Stimulated activated naive CD4-positive, alpha-beta T cell (primary cell): ENCODE data around the gene TYSND1.
A peak's percentile ranks its signal among the peaks of the same experiment; 100 is the strongest.
"Not testable (repeated sequence)": the region's sequence is repeated elsewhere in the genome, so short reads cannot be mapped to it uniquely, and the experiment has no call there.

Experiments
- DNase-seq, 6 experiments: peaks; one replicate each; lab custom pipeline; 2025; lab: John Stamatoyannopoulos, UW

TYSND1 gene

DNA sequence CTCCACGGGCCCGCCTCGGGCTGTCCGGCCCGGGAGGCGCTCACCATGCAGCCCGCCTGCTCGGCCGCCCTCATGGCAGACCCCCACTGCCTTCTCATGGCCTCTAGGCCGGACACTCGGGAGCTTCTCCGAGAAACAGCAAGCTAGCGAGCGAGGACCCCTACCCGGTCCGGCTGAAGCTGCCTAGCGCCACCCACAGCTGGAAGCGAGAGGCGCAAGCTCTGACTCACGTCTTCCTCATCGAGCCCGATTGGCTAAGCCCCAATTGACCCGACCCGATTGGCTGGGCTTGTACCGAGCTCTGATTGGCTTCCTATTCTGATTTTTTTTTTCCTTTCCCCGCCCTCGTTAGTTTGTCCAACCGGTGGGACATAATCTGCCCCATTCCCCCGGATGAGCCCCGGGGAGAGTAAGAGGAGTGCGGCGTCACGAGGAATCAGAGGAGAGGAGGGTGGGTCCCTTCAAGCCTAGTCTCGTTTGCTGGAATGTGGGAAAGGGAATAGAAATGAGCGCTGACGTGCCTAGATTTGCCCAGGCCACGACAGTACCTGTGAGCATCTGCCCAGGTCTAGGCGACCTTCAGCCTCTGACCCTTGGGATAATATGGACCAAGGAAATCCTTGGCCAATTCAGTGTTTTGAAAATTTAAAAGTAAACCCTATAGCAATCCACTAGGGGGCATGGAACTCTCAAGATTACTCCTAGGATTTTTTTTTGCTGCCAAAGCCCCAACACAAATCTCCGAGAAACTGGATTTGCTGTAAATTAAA lies at the start of gene TYSND1:
Gene TYSND1, minus strand, starts transcription at position 212 of the 770 bp plus-strand sequence. Its CDS starts 114 bp downstream, at position 98.
- peak; percentile 86 to 93 (median 88) for DNase-seq

- DNase-seq, result no peak
Observed at GRCh38 chr10:70193391-70193844, 46.9 kb upstream of the TYSND1 start.

DNA sequence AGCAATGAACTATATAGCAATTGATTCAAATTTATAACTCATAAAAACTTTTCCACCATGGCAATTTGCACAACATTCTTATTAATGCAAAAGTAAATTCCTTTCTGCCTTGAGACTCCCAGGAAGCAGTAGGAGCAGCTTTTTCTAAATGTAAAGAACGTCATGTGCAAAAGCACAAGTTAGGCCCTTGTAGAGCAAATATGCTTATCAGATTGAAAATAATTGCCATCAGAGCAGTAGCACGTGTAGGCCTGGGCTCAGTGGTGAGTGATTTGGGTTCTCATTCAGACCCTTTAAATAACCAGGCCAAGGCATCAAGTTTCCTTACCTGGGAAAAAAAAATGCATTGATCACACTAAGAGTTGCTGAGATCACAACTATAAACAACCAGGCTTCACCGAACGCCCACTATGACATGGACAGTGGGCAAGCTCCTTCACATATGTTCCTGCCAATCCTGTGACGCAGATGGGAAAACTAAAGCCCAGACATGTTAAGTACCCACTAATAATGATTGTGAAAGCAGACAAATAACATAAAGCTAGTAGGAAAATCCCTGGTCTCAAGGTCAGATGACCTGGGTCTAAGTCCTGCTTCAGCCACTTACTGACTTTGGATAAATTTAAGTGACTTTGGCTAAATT lies 45.9 kb upstream of the TYSND1 start:
- DNase-seq, result no peak

GRCh38 chr10:70191972-70192305 lies 45.4 kb upstream of the TYSND1 start:
- DNase-seq, result no peak

DNA sequence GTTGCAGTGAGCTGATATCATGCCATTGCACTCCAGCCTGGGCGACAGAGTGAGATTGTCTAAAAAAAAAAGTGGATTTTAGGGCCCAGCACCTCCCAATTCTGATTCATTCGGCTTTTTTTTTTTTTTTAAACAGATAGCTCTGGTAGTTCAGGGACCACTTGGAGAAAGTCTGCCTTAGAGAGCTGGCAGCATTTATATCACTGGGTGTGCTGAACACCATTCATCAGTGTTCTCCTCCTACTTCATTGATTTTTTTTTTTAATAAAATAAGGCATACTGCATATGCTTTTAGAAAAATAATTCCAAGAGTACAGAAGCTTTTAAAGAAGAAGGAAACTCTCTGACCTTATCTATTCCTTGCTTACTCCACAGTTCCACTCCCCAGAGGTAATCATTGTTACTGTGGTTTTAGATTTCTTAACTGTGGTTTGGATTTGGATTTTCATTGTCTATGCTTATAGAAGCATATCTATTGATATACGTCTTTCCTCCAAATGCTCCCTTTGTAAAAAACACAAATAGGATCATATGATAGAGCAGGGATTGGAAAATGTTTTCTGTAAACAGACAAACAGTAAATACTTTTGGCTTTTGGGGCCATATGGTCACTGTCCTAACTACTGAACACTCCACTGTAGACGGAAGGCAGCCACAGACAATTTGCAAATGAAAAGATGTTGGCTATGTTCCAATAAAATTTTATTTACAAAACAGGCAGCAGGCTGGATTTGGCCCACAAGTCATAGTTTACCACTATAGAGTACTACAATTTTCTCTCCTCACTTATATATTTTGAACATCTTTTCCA lies 44.9 kb upstream of the TYSND1 start:
- no peak for DNase-seq

GRCh38 chr10:70190581-70190980 lies 44.1 kb upstream of the TYSND1 start:
- DNase-seq, result no peak

DNA sequence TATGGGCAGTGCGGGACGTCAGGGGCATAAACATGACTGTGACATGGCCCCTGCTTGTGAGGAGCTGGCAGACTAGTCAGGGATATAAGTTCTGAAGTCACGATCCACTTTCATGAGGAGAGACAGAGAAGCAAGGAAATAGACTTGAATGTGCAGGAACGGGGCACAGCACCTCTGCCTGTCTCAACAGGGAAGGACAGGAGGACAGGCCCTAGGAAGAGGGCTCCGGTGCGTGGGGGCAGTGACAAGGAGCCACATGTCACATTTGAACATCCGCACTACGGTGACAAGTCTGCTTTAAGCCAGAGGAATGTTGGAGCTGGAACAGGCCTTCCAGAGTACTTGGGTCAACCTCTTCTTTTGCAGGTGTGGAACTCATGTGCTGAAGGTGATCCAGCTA lies 43.6 kb upstream of the TYSND1 start:
- no peak for DNase-seq

DNA sequence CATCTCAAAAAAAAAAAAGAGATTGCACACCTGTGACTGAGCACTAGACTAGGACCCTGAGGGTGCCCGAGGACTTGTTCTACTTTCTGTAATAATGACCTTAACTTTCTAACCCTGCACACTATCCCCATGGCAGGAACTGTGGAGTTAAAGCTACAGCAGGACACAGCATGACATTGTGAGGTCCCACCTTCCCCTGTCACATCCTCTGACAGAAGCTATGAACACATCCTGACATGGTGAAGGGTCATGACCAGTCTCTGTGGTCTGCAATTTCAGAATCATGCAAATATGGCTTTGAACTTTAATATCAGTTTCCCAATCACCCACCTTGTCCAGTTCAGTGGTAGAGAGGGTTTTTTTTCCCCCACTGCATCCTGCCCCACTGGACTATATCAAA lies 42.3 kb upstream of the TYSND1 start:
- DNase-seq, result no peak

GRCh38 chr10:70186571-70186970 lies 40.1 kb upstream of the TYSND1 start:
- DNase-seq, result no peak

DNA sequence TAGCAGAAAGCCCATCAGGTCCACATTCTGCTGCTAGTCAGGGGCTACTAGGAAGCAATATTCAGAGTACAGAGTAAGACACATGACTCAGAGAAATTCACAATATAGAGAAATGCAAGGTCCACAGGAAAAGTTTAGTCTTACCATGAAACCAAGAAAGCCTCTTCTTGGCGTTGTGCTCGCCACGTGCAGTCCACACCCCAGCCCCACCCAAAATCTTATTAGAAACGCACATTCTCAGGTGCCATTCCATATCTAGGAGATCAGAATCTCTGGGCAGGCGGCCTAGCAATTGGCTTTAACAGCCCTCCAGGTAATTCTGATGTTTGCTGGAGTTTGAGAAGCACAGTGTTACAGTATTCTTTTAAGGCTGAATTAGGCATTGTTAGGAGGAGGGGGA lies 39.6 kb upstream of the TYSND1 start:
- DNase-seq, result no peak

DNA sequence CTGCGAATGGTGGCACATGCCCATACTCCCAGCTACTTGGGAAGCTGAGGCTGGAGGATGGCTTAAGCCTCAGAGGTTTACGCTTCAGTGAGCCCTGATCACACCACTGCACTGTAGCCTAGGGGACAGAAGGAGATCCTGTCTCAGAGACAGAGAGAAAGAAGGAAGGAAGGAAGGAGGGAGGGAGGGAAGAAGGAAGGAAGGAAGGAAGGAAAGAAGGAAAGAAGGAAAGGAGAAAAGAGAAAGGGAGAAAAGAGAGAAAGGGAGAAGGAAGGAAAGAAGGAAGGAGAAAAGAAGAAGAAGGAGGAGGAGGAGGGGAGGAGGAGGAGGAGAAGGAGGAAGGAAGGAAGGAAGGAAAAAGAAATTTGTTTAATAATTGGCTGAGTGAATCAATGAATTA lies 36.8 kb upstream of the TYSND1 start:
- DNase-seq, result no peak

DNA sequence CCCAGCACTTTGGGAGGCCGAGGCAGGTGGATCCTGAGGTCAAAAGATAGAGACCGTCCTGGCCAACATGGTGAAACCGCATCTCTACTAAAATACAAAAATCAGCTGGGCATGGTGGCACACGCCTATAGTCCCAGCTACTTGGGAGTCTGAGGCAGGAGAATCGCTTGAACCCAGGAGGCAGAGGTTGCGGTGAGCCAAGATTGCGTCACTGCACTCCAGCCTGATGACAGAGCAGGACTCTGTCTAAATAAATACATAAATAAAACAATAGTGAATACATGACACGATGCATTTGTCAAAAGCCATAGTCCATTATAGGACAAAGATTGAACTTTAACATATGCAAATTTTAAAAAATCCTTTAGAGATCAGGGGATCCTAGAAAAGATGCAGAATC lies 32.7 kb upstream of the TYSND1 start:
- DNase-seq, result not testable (repeated sequence)

GRCh38 chr10:70178139-70178725 lies 31.7 kb upstream of the TYSND1 start:
- DNase-seq, result no peak

DNA sequence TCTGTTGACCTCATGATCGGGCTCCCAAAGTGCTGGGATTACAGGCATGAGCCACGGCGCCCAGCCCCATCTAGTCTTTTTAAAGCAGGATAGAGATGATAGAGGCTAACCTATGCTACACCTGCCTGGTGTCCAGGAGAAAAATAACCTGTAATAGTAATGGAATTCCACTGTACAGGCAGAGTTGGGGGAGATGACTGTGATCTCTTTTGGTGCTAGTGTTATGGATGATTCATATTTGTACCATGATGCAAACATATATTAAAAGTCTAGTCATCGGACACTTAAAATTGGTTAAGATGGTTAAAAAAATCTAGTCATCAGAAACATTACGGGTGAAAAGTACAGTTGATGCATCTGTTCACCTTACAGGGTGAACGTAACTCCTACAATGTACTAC lies 29.9 kb upstream of the TYSND1 start:
- no peak for DNase-seq

GRCh38 chr10:70175516-70175915 lies 29.0 kb upstream of the TYSND1 start:
- DNase-seq, result no peak

DNA sequence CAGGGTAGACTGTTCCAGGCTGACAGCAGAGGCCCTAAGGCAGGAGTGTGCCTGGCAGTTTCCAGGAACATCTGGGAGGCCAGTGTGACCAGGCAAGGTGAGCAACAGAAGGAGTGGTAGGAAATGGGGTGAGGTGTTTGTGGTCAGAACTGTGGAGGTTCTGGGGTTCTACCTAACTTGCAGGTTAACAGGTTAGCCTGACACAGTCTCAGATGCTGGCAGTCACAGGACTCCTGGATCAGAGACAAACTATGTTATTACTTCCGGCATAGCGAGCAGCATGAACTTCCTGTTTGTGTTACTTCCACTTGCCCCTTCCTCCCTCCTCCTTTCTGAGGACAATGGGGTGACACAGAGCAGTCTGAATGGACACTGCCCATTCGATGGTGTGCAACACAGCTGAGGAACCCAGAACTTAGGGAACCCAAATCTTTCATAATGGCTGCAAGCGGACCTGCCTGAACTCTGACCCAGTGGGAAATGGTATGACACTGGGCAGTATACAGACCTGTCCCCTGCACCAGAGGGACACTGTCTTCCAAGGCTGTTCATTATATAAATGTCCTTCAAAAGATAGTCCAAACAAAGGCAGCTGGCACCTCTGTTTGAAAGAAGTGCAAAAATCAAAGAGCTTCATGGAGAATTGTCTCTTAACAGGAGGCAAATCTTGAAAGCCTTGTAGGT lies 27.7 kb upstream of the TYSND1 start:
- DNase-seq, result peak in 4 of 6 experiments; percentile 1 to 35 (median 18)

DNA sequence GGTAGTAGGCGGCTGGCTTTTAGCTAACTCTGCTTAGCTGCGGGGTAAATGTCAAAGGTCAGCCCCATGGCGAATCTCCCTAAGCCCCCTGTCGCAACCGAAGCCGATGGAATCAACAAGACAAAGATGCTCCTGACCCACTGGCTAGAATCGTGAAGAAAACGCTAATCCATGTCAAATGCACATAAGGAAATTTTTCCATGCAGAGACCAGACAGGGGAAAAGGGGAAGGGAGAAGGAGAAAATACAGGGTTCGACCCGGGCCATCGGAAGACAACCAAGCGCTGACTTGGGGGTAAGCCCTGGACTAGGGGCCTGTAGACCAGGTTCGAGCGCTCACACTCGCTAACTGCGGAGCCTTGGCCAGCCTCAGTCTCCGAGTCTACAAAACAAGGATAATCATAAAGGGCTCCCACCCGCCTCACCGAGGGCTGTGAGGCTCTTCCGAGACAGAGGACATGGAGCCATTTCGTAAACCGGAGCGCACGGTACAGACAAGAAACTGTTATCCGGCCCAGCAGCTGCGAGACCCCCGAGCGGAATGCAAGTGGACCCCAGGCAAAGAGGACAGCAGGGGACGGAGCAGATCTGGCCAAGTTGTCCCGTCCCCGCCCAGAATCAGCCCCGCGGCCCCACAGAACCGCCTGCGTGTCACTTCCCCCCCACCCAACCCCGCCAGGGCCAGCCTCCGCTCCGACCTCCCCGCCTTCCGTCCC lies 23.3 kb upstream of the TYSND1 start:
- peak in 1 of 6 experiments; percentile 32 for DNase-seq

GRCh38 chr10:70169011-70169410 lies 22.5 kb upstream of the TYSND1 start:
- DNase-seq, result peak in 3 of 6 experiments; percentile 38 to 72 (median 41)

DNA sequence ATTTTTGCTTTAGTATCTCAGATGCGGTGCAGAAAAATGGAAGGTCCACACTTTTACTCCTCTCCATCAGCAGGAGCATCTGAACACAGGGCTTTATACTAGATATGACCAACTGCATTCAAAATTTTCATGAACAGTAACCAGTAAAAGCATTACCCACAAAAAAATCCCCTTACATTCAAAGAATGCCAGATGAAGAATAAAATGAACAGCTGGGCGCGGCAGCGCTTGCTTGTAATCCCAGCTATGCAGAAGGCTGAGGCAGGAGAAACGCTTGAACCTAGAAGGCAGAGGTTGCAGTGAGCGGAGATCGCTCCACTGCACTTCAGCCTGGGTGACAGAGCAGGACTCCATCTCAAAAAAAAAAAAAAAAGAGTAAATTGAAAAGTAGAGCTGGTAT lies 20.7 kb upstream of the TYSND1 start:
- DNase-seq, result no peak

DNA sequence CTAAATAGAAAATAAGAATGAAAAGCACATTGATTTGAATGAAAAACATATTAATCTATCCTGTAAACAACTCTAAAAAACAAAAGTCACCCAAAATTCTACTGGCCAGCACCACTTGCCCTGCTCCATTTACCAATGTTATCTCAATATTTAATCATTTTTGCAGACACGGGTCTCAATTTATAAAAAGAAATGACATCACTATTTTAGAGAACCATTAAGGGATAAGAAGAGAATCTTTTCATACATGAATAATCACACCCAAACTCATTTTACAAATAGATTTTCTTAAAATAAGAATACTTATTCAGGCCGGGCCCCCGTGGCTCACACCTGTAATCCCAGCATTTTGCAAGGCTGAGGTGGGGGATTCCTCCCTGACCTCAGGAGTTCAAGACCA lies 19.9 kb upstream of the TYSND1 start:
- no peak for DNase-seq

DNA sequence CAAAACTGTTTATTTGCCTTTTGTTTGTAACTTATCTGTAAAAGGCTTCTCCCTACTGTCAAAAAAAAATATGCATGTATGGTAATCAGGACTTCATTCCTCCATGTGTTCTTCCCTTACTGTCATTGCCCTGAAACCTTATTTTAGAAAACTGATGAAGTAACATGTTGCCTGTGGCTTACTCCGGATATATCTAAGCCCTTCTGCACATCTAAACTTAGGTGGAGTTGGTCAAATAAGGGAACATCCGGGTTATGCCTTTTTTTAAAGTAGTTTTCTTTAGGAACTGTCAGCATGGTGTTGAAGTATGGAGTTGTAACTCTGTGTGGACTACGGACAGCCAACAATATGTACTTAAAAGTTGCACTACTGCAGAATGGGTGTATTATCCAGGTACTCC lies 17.7 kb upstream of the TYSND1 start:
- DNase-seq, result peak in 1 of 6 experiments; percentile 4
